PC-3 (cell line): ENCODE data around the gene CYCS. TPM values are rescaled to one million over a fixed set of nuclear protein-coding genes. Genes with fewer than 3 reads are reported as not detected.

ENCODE experiments used
- ATAC-seq: fragments of 200-7000 bp; cut with Tn5 transposase; 2 replicates; pipeline ENCODE4 v1.9.1; 2020; ENCODE audit warnings: mild to moderate bottlenecking, moderate library complexity
- BruUV-seq: library from RNA; stranded (reverse); fragments of 400-500 nt; replicated peaks from 2 replicates; lab custom pipeline; 2021; lab: Mats Ljungman, UMichigan
- CTCF ChIA-PET: fragments of 300-600 bp; sonication (Branson Sonifier 250); formaldehyde crosslinking; loops from one replicate; lab custom pipeline; 2022; ENCODE audit warnings: antibody characterized with exemption; lab: Charles Lee
- POLR2A ChIA-PET: fragments of 300-600 bp; sonication (Branson Sonifier 250); formaldehyde crosslinking; loops from one replicate; lab custom pipeline; 2022; ENCODE audit warnings: antibody characterized with exemption; ENCODE audit not compliant: unreplicated experiment; lab: Charles Lee
- DNase-seq: peaks from one replicate; pipeline ENCODE4 v3.0.0-alpha.2; 2015
- H2AFZ ChIP-seq: fragments of 300-600 bp; sonication (generic); 2 replicates; pipeline ENCODE4 v1.6.0; 2016; ENCODE audit warnings: antibody characterized with exemption, low read length
- H3F3A ChIP-seq: fragments of 300-600 bp; sonication (generic); one replicate; pipeline ENCODE4 v1.6.0; 2017; ENCODE audit warnings: antibody characterized with exemption, low read length, control low read depth, mild to moderate bottlenecking; ENCODE audit not compliant: unreplicated experiment
- H3K27ac ChIP-seq: fragments of 300-600 bp; sonication (generic); 2 replicates; pipeline ENCODE4 v1.5.1; 2016; ENCODE audit warnings: mild to moderate bottlenecking, low read length
- H3K27me3 ChIP-seq: fragments of 300-600 bp; sonication (generic); 2 replicates; pipeline ENCODE4 v1.6.1; 2016; ENCODE audit warnings: low read length, mixed read lengths
- H3K36me3 ChIP-seq: fragments of 300-600 bp; sonication (generic); 2 replicates; pipeline ENCODE4 v1.6.1; 2016; ENCODE audit warnings: low read depth, mixed run types, low read length, mixed read lengths
- H3K4me1 ChIP-seq: fragments of 300-600 bp; sonication (generic); 2 replicates; pipeline ENCODE4 v1.5.1; 2016; ENCODE audit warnings: low read length; ENCODE audit not compliant: insufficient read depth
- H3K4me2 ChIP-seq: fragments of 300-600 bp; sonication (generic); 2 replicates; pipeline ENCODE4 v1.6.0; 2016; ENCODE audit warnings: low read length
- H3K4me3 ChIP-seq: fragments of 300-600 bp; sonication (generic); 2 replicates; pipeline ENCODE4 v1.5.1; 2016; ENCODE audit warnings: mild to moderate bottlenecking, low read length, mixed read lengths
- H3K79me2 ChIP-seq: fragments of 300-600 bp; sonication (generic); 2 replicates; pipeline ENCODE4 v1.6.1; 2017; ENCODE audit warnings: low read length, mixed read lengths
- H3K9ac ChIP-seq: fragments of 300-600 bp; sonication (generic); 2 replicates; pipeline ENCODE4 v1.6.0; 2016; ENCODE audit warnings: mild to moderate bottlenecking, low read length
- H3K9me2 ChIP-seq: fragments of 300-600 bp; sonication (generic); replicated peaks from 2 replicates; pipeline ENCODE4 v1.6.1; 2016; ENCODE audit warnings: mixed run types, low read length, mixed read lengths
- H3K9me3 ChIP-seq: fragments of 300-600 bp; sonication (generic); 2 replicates; pipeline ENCODE4 v1.6.1; 2016; ENCODE audit warnings: low read length, mixed read lengths
- H4K20me1 ChIP-seq: fragments of 300-600 bp; sonication (generic); 2 replicates; pipeline ENCODE4 v1.6.1; 2016; ENCODE audit warnings: low read length, mixed read lengths
- EZH2 ChIP-seq: fragments of 300-600 bp; sonication (generic); IDR thresholded peaks from one replicate; pipeline ENCODE4 v1.6.1; 2017; ENCODE audit warnings: antibody characterized with exemption, mild to moderate bottlenecking, low read length; ENCODE audit not compliant: unreplicated experiment
- EZH2phosphoT487 ChIP-seq: fragments of 300-600 bp; sonication (generic); IDR thresholded peaks from 2 replicates; pipeline ENCODE4 v1.6.1; 2018; ENCODE audit warnings: mild to moderate bottlenecking, antibody characterized with exemption, low read length, borderline replicate concordance
- intact Hi-C: fragments of 100-400 bp; cut with micrococcal nuclease; formaldehyde crosslinking; loops from 2 replicates; pipeline ENCODE4 v1.9.0; 2023
- total RNA-seq: library from RNA; depleted of rRNA; stranded (reverse); fragments of >200 nt; gene quantifications from 2 replicates; pipeline ENCODE4 v1.2.3, GENCODE V29; 2014
- TF ChIP-seq, protein P1 (sequence below): fragments of 300-600 bp; sonication (generic); conservative IDR thresholded peaks from 2 replicates; pipeline ENCODE4 v1.5.1; 2017; ENCODE audit warnings: antibody characterized with exemption, low read depth, mild to moderate bottlenecking, low read length

CYCS gene
- total RNA-seq, 1 experiment from 2014 or later: 101 TPM

DNA sequence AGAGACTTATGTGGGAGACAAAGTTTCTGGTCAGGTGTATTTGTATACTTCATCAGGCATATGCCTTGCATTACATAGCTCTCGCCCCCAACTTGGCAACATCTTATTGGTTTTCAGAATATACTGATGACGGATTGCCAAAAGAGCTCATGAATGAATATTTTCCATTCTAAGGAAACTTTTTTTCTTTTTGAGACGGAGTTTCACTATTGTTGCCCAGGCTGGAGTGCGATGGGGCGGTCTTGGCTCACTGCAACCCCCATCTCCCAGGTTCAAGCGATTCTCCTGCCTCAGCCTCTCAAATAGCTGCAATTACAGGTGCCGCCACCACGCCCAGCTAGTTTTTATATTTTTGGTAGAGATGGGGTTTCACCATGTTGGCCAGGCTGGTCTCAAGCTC, 6.0 kb downstream of the CYCS start:
- CTCF ChIA-PET: no interaction called here
- Histone ChIP-seq H3K9me3 (no peaks in the 10 kb centered on the region), H3F3A (no peaks in the 10 kb centered on the region), H3K79me2 (peaks cover 36% of the 10 kb centered on the region), H3K27ac (no peak overlapping the region), H3K4me3 (no peak overlapping the region), H3K9me2 (no peaks in the 10 kb centered on the region), H2AFZ (no peak overlapping the region), H3K36me3 (peaks cover 48% of the 10 kb centered on the region), H3K4me2 (no peak overlapping the region), H3K9ac (no peak overlapping the region), H4K20me1 (peaks cover 56% of the 10 kb centered on the region), H3K4me1 (0 out of 2 replicates have a peak, but pooled peaks cover 3% of the 10 kb centered on the region), H3K27me3 (no peaks in the 10 kb centered on the region)
- DNase-seq: no peak
- TF ChIP-seq, protein P1, sequence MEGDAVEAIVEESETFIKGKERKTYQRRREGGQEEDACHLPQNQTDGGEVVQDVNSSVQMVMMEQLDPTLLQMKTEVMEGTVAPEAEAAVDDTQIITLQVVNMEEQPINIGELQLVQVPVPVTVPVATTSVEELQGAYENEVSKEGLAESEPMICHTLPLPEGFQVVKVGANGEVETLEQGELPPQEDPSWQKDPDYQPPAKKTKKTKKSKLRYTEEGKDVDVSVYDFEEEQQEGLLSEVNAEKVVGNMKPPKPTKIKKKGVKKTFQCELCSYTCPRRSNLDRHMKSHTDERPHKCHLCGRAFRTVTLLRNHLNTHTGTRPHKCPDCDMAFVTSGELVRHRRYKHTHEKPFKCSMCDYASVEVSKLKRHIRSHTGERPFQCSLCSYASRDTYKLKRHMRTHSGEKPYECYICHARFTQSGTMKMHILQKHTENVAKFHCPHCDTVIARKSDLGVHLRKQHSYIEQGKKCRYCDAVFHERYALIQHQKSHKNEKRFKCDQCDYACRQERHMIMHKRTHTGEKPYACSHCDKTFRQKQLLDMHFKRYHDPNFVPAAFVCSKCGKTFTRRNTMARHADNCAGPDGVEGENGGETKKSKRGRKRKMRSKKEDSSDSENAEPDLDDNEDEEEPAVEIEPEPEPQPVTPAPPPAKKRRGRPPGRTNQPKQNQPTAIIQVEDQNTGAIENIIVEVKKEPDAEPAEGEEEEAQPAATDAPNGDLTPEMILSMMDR: no peak
- TF ChIP-seq EZH2phosphoT487 (no peak), EZH2 (no peak)
- intact Hi-C loops: no loop called here
- POLR2A ChIA-PET: no interaction called here
- no TSS peak for BruUV-seq
- no peak for ATAC-seq

DNA sequence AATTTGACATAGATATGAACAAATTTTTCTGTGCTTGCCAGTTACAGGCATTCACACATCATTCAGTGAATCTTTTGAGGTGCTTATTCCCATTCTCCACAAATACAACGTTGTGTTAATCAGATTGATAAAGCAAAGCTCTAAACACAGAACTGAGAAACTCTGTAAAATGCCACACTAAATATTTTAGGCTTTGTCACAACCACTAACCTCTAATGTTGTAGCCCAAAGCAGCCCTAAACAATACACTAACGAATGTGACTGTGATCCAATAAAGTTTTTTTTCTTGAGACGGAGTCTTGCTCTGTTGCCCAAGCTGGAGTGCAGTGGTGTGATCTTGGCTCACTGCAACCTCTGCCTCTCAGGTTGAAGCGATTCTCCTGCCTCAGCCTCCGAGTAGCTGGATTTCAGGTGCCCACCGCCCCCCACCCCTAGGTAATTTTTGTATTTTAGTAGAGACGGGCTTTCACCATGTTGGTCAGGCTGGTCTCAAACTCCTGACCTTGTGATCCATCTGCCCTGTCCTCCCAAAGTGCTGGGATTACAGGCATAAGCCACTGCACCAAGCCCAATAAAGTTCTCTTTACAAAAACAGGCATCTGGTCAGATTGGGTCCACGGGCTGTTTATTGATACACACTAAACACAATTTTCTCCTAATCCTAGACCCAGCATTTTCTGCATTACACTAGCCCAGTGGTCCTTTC, 6.9 kb downstream of the CYCS start:
- H2AFZ ChIP-seq: no peak overlapping the region
- H3K36me3 ChIP-seq: peaks cover 42% of the 10 kb centered on the region
- CTCF ChIA-PET: no interaction called here
- DNase-seq: no peak
- no peak overlapping the region for H3K27ac ChIP-seq
- peaks cover 50% of the 10 kb centered on the region for H4K20me1 ChIP-seq
- no peak overlapping the region for H3K9ac ChIP-seq
- peaks cover 27% of the 10 kb centered on the region for H3K79me2 ChIP-seq
- intact Hi-C loops: no loop called here
- no TSS peak for BruUV-seq
- 0 out of 2 replicates have a peak, but pooled peaks cover 3% of the 10 kb centered on the region for H3K4me1 ChIP-seq
- no peaks in the 10 kb centered on the region for H3K9me3 ChIP-seq
- POLR2A ChIA-PET: no interaction called here
- no peaks in the 10 kb centered on the region for H3K27me3 ChIP-seq
- H3K4me3 ChIP-seq: no peak overlapping the region
- TF ChIP-seq, protein P1: no peak
- no peak for TF ChIP-seq EZH2
- TF ChIP-seq EZH2phosphoT487: no peak
- no peak for ATAC-seq
- H3K9me2 ChIP-seq: no peaks in the 10 kb centered on the region
- H3F3A ChIP-seq: no peaks in the 10 kb centered on the region
- H3K4me2 ChIP-seq: no peak overlapping the region
